ENCODE measurements around the gene TAF4. TPM values are rescaled to one million over a fixed set of nuclear protein-coding genes. Genes with fewer than 3 reads are reported as not detected.

Gene TAF4
- total RNA-seq, 2 donors from 2014 or later, result 10.4 to 11.0 TPM

GRCh38 chr20:62061851-62062423 lies 3.7 kb downstream of the TAF4 start:
- DNase-seq (ENCODE audit: low spot score) (no peak), ATAC-seq (ENCODE audit: insufficient number of reproducible peaks, low FRiP score, low read depth) (no peak)
- peaks cover 15 to 27% of the 10 kb centered on the region in 2 donors for H3K4me1 ChIP-seq (ENCODE audit: control insufficient read depth in 1 of 2, low read depth in 2 of 2)
- H3K9me3 ChIP-seq, result no peaks in the 10 kb centered on the region
- H3K27ac ChIP-seq, result no peak overlapping the region
- TF ChIP-seq CTCF (IDR thresholded peaks at IDR 0.05), result no peak
- no peaks in the 10 kb centered on the region for H3K36me3 ChIP-seq
- no peak overlapping the region for H3K4me3 ChIP-seq
- no peaks in the 10 kb centered on the region for H3K27me3 ChIP-seq (replicated peaks; ENCODE audit: insufficient read depth)

- peaks cover 15 to 24% of the 10 kb centered on the region in 2 donors for H3K4me1 ChIP-seq (ENCODE audit: control insufficient read depth in 1 of 2, low read depth in 2 of 2)
- H3K9me3 ChIP-seq, result no peaks in the 10 kb centered on the region
- H3K27me3 ChIP-seq (replicated peaks; ENCODE audit: insufficient read depth), result no peaks in the 10 kb centered on the region
- H3K27ac ChIP-seq, result no peak overlapping the region
- no peaks in the 10 kb centered on the region for H3K36me3 ChIP-seq
- no peak overlapping the region for H3K4me3 ChIP-seq
- DNase-seq (ENCODE audit: low spot score) (no peak), ATAC-seq (ENCODE audit: insufficient number of reproducible peaks, low FRiP score, low read depth) (no peak)
- no peak for TF ChIP-seq CTCF (IDR thresholded peaks at IDR 0.05)
These were observed 4.8 kb downstream of the TAF4 start for GRCh38 chr20:62060631-62061541.

- no peaks in the 10 kb centered on the region for H3K36me3 ChIP-seq
- H3K4me1 ChIP-seq (ENCODE audit: control insufficient read depth in 1 of 2, low read depth in 2 of 2), result peaks cover 15 to 24% of the 10 kb centered on the region in 2 donors
- ATAC-seq (ENCODE audit: insufficient number of reproducible peaks, low FRiP score, low read depth) (no peak), DNase-seq (ENCODE audit: low spot score) (no peak)
- no peak overlapping the region for H3K4me3 ChIP-seq
- no peak for TF ChIP-seq CTCF (IDR thresholded peaks at IDR 0.05)
- H3K27me3 ChIP-seq (replicated peaks; ENCODE audit: insufficient read depth), result no peaks in the 10 kb centered on the region
- no peaks in the 10 kb centered on the region for H3K9me3 ChIP-seq
- no peak overlapping the region for H3K27ac ChIP-seq
These were observed 5.6 kb downstream of the TAF4 start for GRCh38 chr20:62059920-62060630.

GRCh38 chr20:62059401-62059800 lies 6.3 kb downstream of the TAF4 start:
- Histone ChIP-seq H3K9me3 (no peaks in the 10 kb centered on the region), H3K4me3 (no peak overlapping the region), H3K27me3 (replicated peaks; ENCODE audit: insufficient read depth) (no peaks in the 10 kb centered on the region), H3K27ac (no peak overlapping the region), H3K36me3 (no peaks in the 10 kb centered on the region), H3K4me1 (ENCODE audit: control insufficient read depth in 1 of 2, low read depth in 2 of 2) (peaks cover 15 to 23% of the 10 kb centered on the region in 2 donors)
- TF ChIP-seq CTCF (IDR thresholded peaks at IDR 0.05), result no peak
- ATAC-seq (ENCODE audit: insufficient number of reproducible peaks, low FRiP score, low read depth), result no peak
- DNase-seq (ENCODE audit: low spot score), result no peak

GRCh38 chr20:62058941-62059340 lies 6.7 kb downstream of the TAF4 start:
- H3K27me3 ChIP-seq (replicated peaks; ENCODE audit: insufficient read depth), result no peaks in the 10 kb centered on the region
- no peaks in the 10 kb centered on the region for H3K36me3 ChIP-seq
- TF ChIP-seq CTCF (IDR thresholded peaks at IDR 0.05), result no peak
- ATAC-seq (ENCODE audit: insufficient number of reproducible peaks, low FRiP score, low read depth), result no peak
- H3K9me3 ChIP-seq, result no peaks in the 10 kb centered on the region
- no peak overlapping the region for H3K4me3 ChIP-seq
- no peak for DNase-seq (ENCODE audit: low spot score)
- peaks cover 12 to 19% of the 10 kb centered on the region in 2 donors for H3K4me1 ChIP-seq (ENCODE audit: control insufficient read depth in 1 of 2, low read depth in 2 of 2)
- no peak overlapping the region for H3K27ac ChIP-seq
